Measurements from ENCODE around the gene PARP14. TPM values are rescaled to one million over a fixed set of nuclear protein-coding genes. Genes with fewer than 3 reads are reported as not detected.

PARP14 gene
- 13.2 and 20.0 TPM in 2 replicates for polyA plus RNA-seq (2011; rRNA removed)
- polyA minus RNA-seq (2011; rRNA and poly(A)+ RNA removed) = 19.8 and 25.8 TPM in 2 replicates

- H3K36me3 ChIP-seq (ENCODE audit: control insufficient read depth, insufficient read depth, low read length) = no peaks in the 10 kb centered on the region
- TF ChIP-seq, protein P1, sequence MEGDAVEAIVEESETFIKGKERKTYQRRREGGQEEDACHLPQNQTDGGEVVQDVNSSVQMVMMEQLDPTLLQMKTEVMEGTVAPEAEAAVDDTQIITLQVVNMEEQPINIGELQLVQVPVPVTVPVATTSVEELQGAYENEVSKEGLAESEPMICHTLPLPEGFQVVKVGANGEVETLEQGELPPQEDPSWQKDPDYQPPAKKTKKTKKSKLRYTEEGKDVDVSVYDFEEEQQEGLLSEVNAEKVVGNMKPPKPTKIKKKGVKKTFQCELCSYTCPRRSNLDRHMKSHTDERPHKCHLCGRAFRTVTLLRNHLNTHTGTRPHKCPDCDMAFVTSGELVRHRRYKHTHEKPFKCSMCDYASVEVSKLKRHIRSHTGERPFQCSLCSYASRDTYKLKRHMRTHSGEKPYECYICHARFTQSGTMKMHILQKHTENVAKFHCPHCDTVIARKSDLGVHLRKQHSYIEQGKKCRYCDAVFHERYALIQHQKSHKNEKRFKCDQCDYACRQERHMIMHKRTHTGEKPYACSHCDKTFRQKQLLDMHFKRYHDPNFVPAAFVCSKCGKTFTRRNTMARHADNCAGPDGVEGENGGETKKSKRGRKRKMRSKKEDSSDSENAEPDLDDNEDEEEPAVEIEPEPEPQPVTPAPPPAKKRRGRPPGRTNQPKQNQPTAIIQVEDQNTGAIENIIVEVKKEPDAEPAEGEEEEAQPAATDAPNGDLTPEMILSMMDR (IDR thresholded peaks at IDR 0.05; ENCODE audit: insufficient read depth, low read depth, low read length) = peak; percentile 25; the same call in 1 of the 2 replicates
- POLR2A ChIA-PET = no interaction called here
- peak within 1 kb of the TSS; percentile 81 for H3K4me3 ChIP-seq (ENCODE audit: low read depth, low read length)
- H3K27me3 ChIP-seq (ENCODE audit: control insufficient read depth, insufficient read depth, low read length) = no peaks in the 10 kb centered on the region
- DNase-seq (ENCODE audit: low read depth) = no peak
- CTCF ChIA-PET = interaction anchor here (1.0 to 6.6 kb wide), 11 partner anchors 116 to 348 kb away, joined by 3 to 78 read pairs (median 12); partner anchors contain the start of genes DTX3L, PARP9 and SEMA5B
These were observed at the start of gene PARP14 for GRCh38 chr3:122680475-122681283. TSS of gene PARP14 (plus strand) at chr3:122680839. CDS start at chr3:122680884, 45 bp downstream.

DNA sequence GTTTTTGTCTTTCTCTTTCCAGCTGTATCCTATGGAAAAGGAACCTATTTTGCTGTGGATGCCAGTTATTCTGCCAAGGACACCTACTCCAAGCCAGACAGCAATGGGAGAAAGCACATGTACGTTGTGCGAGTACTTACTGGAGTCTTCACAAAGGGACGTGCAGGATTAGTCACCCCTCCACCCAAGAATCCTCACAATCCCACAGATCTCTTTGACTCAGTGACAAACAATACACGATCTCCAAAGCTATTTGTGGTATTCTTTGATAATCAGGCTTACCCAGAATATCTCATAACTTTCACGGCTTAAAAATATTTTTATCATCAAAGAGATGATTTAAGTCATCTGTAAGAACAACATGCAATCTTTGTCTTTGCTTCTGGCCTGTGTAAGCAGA lies 44.9 kb upstream of the PARP14 start:
- CTCF ChIA-PET = interaction anchor here (0.7 to 1.2 kb wide), 2 partner anchors 24 to 43 kb away, joined by 3 to 6 read pairs; no protein-coding TSS in a partner anchor
- POLR2A ChIA-PET = no interaction called here
- TF ChIP-seq, protein P1 (IDR thresholded peaks at IDR 0.05; ENCODE audit: insufficient read depth, low read depth, low read length) = no peak

GRCh38 chr3:122636697-122637096 lies 43.9 kb upstream of the PARP14 start:
- CTCF ChIA-PET = no interaction called here
- POLR2A ChIA-PET = no interaction called here
- H3K27me3 ChIP-seq (ENCODE audit: control insufficient read depth, insufficient read depth, low read length) = peaks cover 6% of the 10 kb centered on the region
- no peaks in the 10 kb centered on the region for H3K36me3 ChIP-seq (ENCODE audit: control insufficient read depth, insufficient read depth, low read length)
- H3K4me3 ChIP-seq (ENCODE audit: low read depth, low read length) = no peak overlapping the region
- TF ChIP-seq, protein P1 (IDR thresholded peaks at IDR 0.05; ENCODE audit: insufficient read depth, low read depth, low read length) = no peak
- DNase-seq (ENCODE audit: low read depth) = no peak

More for the DNA sequence above, 44.9 kb upstream of the PARP14 start:
- Histone ChIP-seq H3K4me3 (ENCODE audit: low read depth, low read length) (no peak overlapping the region), H3K27me3 (ENCODE audit: control insufficient read depth, insufficient read depth, low read length) (peaks cover 8% of the 10 kb centered on the region), H3K36me3 (ENCODE audit: control insufficient read depth, insufficient read depth, low read length) (no peaks in the 10 kb centered on the region)
- no peak for DNase-seq (ENCODE audit: low read depth)

DNA sequence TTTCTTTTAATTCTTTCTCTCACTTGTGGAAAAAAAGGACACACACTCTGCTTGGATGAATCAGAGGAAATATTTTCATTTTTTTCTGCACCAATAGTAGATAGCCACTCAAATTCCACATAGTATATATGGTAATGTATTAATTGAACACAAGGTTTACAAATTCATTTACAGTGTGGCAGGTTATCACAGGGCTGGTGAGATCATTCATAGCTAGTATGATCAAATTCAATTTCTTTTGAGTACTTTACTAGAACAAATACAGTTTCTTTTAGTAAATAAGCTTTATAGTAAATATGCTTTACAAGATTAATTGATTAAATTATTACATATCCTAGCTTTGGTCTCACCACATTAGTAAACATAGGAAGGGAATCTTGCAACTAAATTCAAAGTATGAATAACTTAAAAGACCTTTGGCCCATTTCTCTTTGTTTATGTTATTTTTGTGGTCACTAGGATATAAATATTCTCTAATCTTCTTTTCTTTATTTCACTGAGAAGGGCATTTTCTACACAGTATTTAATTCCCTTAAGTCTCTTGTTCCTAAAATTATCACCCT lies 40.1 kb upstream of the PARP14 start:
- H3K27me3 ChIP-seq (ENCODE audit: control insufficient read depth, insufficient read depth, low read length) = no peaks in the 10 kb centered on the region; the same call in 1 of the 2 replicates
- CTCF ChIA-PET = interaction anchor here (1.0 to 2.0 kb wide), 4 partner anchors 10 to 39 kb away, joined by 3 to 6 read pairs (median 4); no protein-coding TSS in a partner anchor
- no peak for DNase-seq (ENCODE audit: low read depth)
- POLR2A ChIA-PET = no interaction called here
- H3K4me3 ChIP-seq (ENCODE audit: low read depth, low read length) = no peak overlapping the region
- no peaks in the 10 kb centered on the region for H3K36me3 ChIP-seq (ENCODE audit: control insufficient read depth, insufficient read depth, low read length)
- TF ChIP-seq, protein P1 (IDR thresholded peaks at IDR 0.05; ENCODE audit: insufficient read depth, low read depth, low read length) = no peak

GRCh38 chr3:122642935-122643334 lies 37.7 kb upstream of the PARP14 start:
- peaks cover 2% of the 10 kb centered on the region; the same call in 1 of the 2 replicates for H3K27me3 ChIP-seq (ENCODE audit: control insufficient read depth, insufficient read depth, low read length)
- no peak overlapping the region for H3K4me3 ChIP-seq (ENCODE audit: low read depth, low read length)
- ChIA-PET CTCF (no interaction called here), POLR2A (no interaction called here)
- no peak for DNase-seq (ENCODE audit: low read depth)
- TF ChIP-seq, protein P1 (IDR thresholded peaks at IDR 0.05; ENCODE audit: insufficient read depth, low read depth, low read length) = no peak
- no peaks in the 10 kb centered on the region for H3K36me3 ChIP-seq (ENCODE audit: control insufficient read depth, insufficient read depth, low read length)

Measured in BJ (cell line).